Mesendoderm (in vitro differentiated cells): Measurements from ENCODE around the gene CEP112.

Experiments used
- DNase-seq: peaks from one replicate; pipeline ENCODE4 v3.0.0; 2013
- H2AK5ac ChIP-seq: 2 replicates; pipeline ENCODE4 v1.6.1; 2013; ENCODE audit warnings: low read length, inconsistent platforms
- H2BK120ac ChIP-seq: 2 replicates; pipeline ENCODE4 v1.6.1; 2013; ENCODE audit warnings: low read depth, mild to moderate bottlenecking, low read length, moderate library complexity, mixed read lengths
- H2BK15ac ChIP-seq: replicated peaks from 2 replicates; pipeline ENCODE4 v1.6.1; 2013; ENCODE audit warnings: low read depth, mild to moderate bottlenecking, moderate library complexity
- H2BK5ac ChIP-seq: 2 replicates; pipeline ENCODE4 v1.6.1; 2013; ENCODE audit warnings: low read length, inconsistent platforms
- H3K18ac ChIP-seq: 2 replicates; pipeline ENCODE4 v1.6.1; 2013; ENCODE audit warnings: mild to moderate bottlenecking, low read length, mixed read lengths
- H3K23ac ChIP-seq: one replicate; pipeline ENCODE4 v1.6.1; 2013; ENCODE audit warnings: low read length
- H3K27ac ChIP-seq: 2 replicates; pipeline ENCODE4 v1.5.1; 2013; ENCODE audit warnings: low read depth, mild to moderate bottlenecking, inconsistent platforms, low read length, moderate library complexity
- H3K27me3 ChIP-seq: 2 replicates; pipeline ENCODE4 v1.6.1; 2013; ENCODE audit warnings: low read length, control low read depth, mild to moderate bottlenecking, inconsistent platforms; ENCODE audit not compliant: insufficient read depth, poor library complexity
- H3K36me3 ChIP-seq: 2 replicates; pipeline ENCODE4 v1.6.1; 2013; ENCODE audit warnings: low read length, inconsistent platforms; ENCODE audit not compliant: control insufficient read depth, insufficient read depth
- H3K4ac ChIP-seq: one replicate; pipeline ENCODE4 v1.6.1; 2013; ENCODE audit warnings: low read depth, mild to moderate bottlenecking, low read length, moderate library complexity
- H3K4me1 ChIP-seq: 2 replicates; pipeline ENCODE4 v1.6.1; 2013; ENCODE audit warnings: low read depth, low read length, inconsistent platforms; ENCODE audit not compliant: control insufficient read depth
- H3K4me2 ChIP-seq: 2 replicates; pipeline ENCODE4 v1.6.1; 2013; ENCODE audit warnings: low read length
- H3K4me3 ChIP-seq: 2 replicates; pipeline ENCODE4 v1.5.1; 2013; ENCODE audit warnings: mild to moderate bottlenecking, low read length
- H3K56ac ChIP-seq: one replicate; pipeline ENCODE4 v1.6.1; 2013; ENCODE audit warnings: low read length
- H3K79me1 ChIP-seq: 2 replicates; pipeline ENCODE4 v1.6.1; 2013; ENCODE audit warnings: low read length, inconsistent platforms
- H3K79me2 ChIP-seq: 2 replicates; pipeline ENCODE4 v1.6.1; 2013; ENCODE audit warnings: mild to moderate bottlenecking, low read length; ENCODE audit not compliant: control insufficient read depth, insufficient read depth
- H3K9ac ChIP-seq: 2 replicates; pipeline ENCODE4 v1.6.1; 2013; ENCODE audit warnings: low read length, inconsistent platforms
- H4K5ac ChIP-seq: one replicate; pipeline ENCODE4 v1.6.1; 2013; ENCODE audit warnings: low read length
- H4K8ac ChIP-seq: one replicate; pipeline ENCODE4 v1.6.1; 2013; ENCODE audit warnings: low read depth, mild to moderate bottlenecking, control low read depth, low read length, moderate library complexity
- WGBS: extraction: QIAGEN DNeasy Blood & Tissue Kit; methylation state at CpG from one replicate; pipeline ENCODE4 v1.1.7; 2013; ENCODE audit warnings: low lambda C conversion rate, missing lambda C conversion rate; ENCODE audit not compliant: insufficient coverage; ENCODE audit errors: extremely low coverage; 5-methylcytosine and 5-hydroxymethylcytosine counted together

CEP112 gene

GRCh38 chr17:65634533-65634932, 557.4 kb downstream of the CEP112 start:
- Histone ChIP-seq H3K36me3 (no peaks in the 10 kb centered on the region), H3K79me1 (no peaks in the 10 kb centered on the region)
- no CpG with 5 or more reads among the region's 3 CpGs for WGBS

GRCh38 chr17:65633988-65634387, 557.9 kb downstream of the CEP112 start:
- H3K9ac ChIP-seq = no peak overlapping the region
- H3K79me2 ChIP-seq = no peaks in the 10 kb centered on the region
- H2BK5ac ChIP-seq = no peak overlapping the region
- no peak overlapping the region for H4K5ac ChIP-seq
- no peak overlapping the region for H3K27ac ChIP-seq
- H3K4ac ChIP-seq = no peak overlapping the region
- H3K56ac ChIP-seq = no peak overlapping the region
- H3K4me1 ChIP-seq = peaks cover 3% of the 10 kb centered on the region
- DNase-seq = no peak
- H3K4me2 ChIP-seq = no peak overlapping the region
- no peak overlapping the region for H4K8ac ChIP-seq
- no peak overlapping the region for H2BK15ac ChIP-seq
- H2AK5ac ChIP-seq = no peak overlapping the region
- H3K36me3 ChIP-seq = no peaks in the 10 kb centered on the region
- no peak overlapping the region for H3K4me3 ChIP-seq
- H2BK120ac ChIP-seq = no peak overlapping the region
- no peak overlapping the region for H3K18ac ChIP-seq
- H3K23ac ChIP-seq = no peak overlapping the region
- H3K27me3 ChIP-seq = no peaks in the 10 kb centered on the region
- no peaks in the 10 kb centered on the region for H3K79me1 ChIP-seq

More at GRCh38 chr17:65634533-65634932, 557.4 kb downstream of the CEP112 start:
- H2BK5ac ChIP-seq = no peak overlapping the region
- H2AK5ac ChIP-seq = no peak overlapping the region
- H3K9ac ChIP-seq = no peak overlapping the region
- H3K27ac ChIP-seq = no peak overlapping the region
- H3K4me3 ChIP-seq = no peak overlapping the region
- no peak overlapping the region for H2BK15ac ChIP-seq
- no peak overlapping the region for H3K56ac ChIP-seq
- no peak overlapping the region for H3K23ac ChIP-seq
- no peak overlapping the region for H4K8ac ChIP-seq
- no peak overlapping the region for H2BK120ac ChIP-seq
- H3K4me1 ChIP-seq = peaks cover 3% of the 10 kb centered on the region
- no peaks in the 10 kb centered on the region for H3K27me3 ChIP-seq
- H4K5ac ChIP-seq = no peak overlapping the region
- H3K79me2 ChIP-seq = no peaks in the 10 kb centered on the region
- no peak overlapping the region for H3K4me2 ChIP-seq
- H3K18ac ChIP-seq = no peak overlapping the region
- peak; percentile 27 for DNase-seq
- no peak overlapping the region for H3K4ac ChIP-seq

GRCh38 chr17:65633146-65633881, 558.6 kb downstream of the CEP112 start:
- Histone ChIP-seq H3K27me3 (no peaks in the 10 kb centered on the region), H3K9ac (no peak overlapping the region), H3K36me3 (no peaks in the 10 kb centered on the region), H3K79me1 (no peaks in the 10 kb centered on the region), H3K4me3 (no peak overlapping the region), H3K27ac (no peak overlapping the region), H2BK120ac (no peak overlapping the region), H3K56ac (no peak overlapping the region), H3K18ac (no peak overlapping the region), H3K4ac (no peak overlapping the region), H3K79me2 (no peaks in the 10 kb centered on the region), H2BK5ac (no peak overlapping the region), H2BK15ac (no peak overlapping the region), H3K4me1 (peaks cover 3% of the 10 kb centered on the region), H3K4me2 (no peak overlapping the region), H4K8ac (no peak overlapping the region), H2AK5ac (no peak overlapping the region), H3K23ac (no peak overlapping the region), H4K5ac (no peak overlapping the region)
- WGBS = no CpG with 5 or more reads among the region's 8 CpGs
- DNase-seq = no peak

- Histone ChIP-seq H3K4me2 (no peak overlapping the region), H3K23ac (no peak overlapping the region), H3K4me3 (no peak overlapping the region), H3K27me3 (no peaks in the 10 kb centered on the region), H3K9ac (no peak overlapping the region), H3K18ac (no peak overlapping the region), H3K56ac (no peak overlapping the region), H3K79me2 (no peaks in the 10 kb centered on the region), H3K79me1 (no peaks in the 10 kb centered on the region), H2BK120ac (no peak overlapping the region), H2BK5ac (no peak overlapping the region), H4K8ac (no peak overlapping the region), H3K36me3 (no peaks in the 10 kb centered on the region), H4K5ac (no peak overlapping the region), H3K27ac (no peak overlapping the region), H2BK15ac (no peak overlapping the region), H3K4me1 (peaks cover 3% of the 10 kb centered on the region), H3K4ac (no peak overlapping the region), H2AK5ac (no peak overlapping the region)
- no CpG with 5 or more reads among the region's 2 CpGs for WGBS
- no peak for DNase-seq
These were observed 561.4 kb downstream of the CEP112 start for GRCh38 chr17:65630502-65630901.

- Histone ChIP-seq H4K8ac (no peak overlapping the region), H3K9ac (no peak overlapping the region), H3K79me1 (no peaks in the 10 kb centered on the region), H3K4me1 (no peaks in the 10 kb centered on the region), H3K4ac (no peak overlapping the region), H2BK120ac (no peak overlapping the region), H3K23ac (no peak overlapping the region), H3K56ac (no peak overlapping the region), H3K36me3 (no peaks in the 10 kb centered on the region), H3K4me2 (no peak overlapping the region), H2AK5ac (no peak overlapping the region), H3K4me3 (no peak overlapping the region), H3K18ac (no peak overlapping the region), H3K27ac (no peak overlapping the region), H3K27me3 (no peaks in the 10 kb centered on the region), H2BK5ac (no peak overlapping the region), H4K5ac (no peak overlapping the region), H2BK15ac (no peak overlapping the region), H3K79me2 (no peaks in the 10 kb centered on the region)
- peak; percentile 36 for DNase-seq
- WGBS = no CpG with 5 or more reads among the region's 5 CpGs
These were observed 562.7 kb downstream of the CEP112 start for GRCh38 chr17:65629234-65629690.

- H3K4me3 ChIP-seq = no peak overlapping the region
- no peak overlapping the region for H3K27ac ChIP-seq
- H3K56ac ChIP-seq = no peak overlapping the region
- no peaks in the 10 kb centered on the region for H3K79me1 ChIP-seq
- H2BK15ac ChIP-seq = no peak overlapping the region
- no peak for DNase-seq
- no peak overlapping the region for H2BK5ac ChIP-seq
- H3K18ac ChIP-seq = no peak overlapping the region
- no peak overlapping the region for H4K8ac ChIP-seq
- H3K27me3 ChIP-seq = no peaks in the 10 kb centered on the region
- H2AK5ac ChIP-seq = no peak overlapping the region
- no peak overlapping the region for H3K4me2 ChIP-seq
- no peak overlapping the region for H3K9ac ChIP-seq
- H4K5ac ChIP-seq = no peak overlapping the region
- no CpG with 5 or more reads among the region's 8 CpGs for WGBS
- no peaks in the 10 kb centered on the region for H3K4me1 ChIP-seq
- H3K79me2 ChIP-seq = no peaks in the 10 kb centered on the region
- no peaks in the 10 kb centered on the region for H3K36me3 ChIP-seq
- H3K4ac ChIP-seq = no peak overlapping the region
- H2BK120ac ChIP-seq = no peak overlapping the region
- H3K23ac ChIP-seq = no peak overlapping the region
These were observed 563.3 kb downstream of the CEP112 start for GRCh38 chr17:65628644-65629036.
